Measurements from ENCODE around the gene SPON1.

Gene SPON1

GRCh38 chr11:14036469-14036868 is 73.9 kb downstream of the SPON1 start:
- Histone ChIP-seq H3K27ac (ENCODE audit: low read length) (no peak overlapping the region), H3K9me3 (ENCODE audit: control insufficient read depth in 2 of 2, low read length in 2 of 2) (no peaks in the 10 kb centered on the region), H3K9ac (ENCODE audit: low read length in 2 of 2) (no peak overlapping the region), H3K36me3 (ENCODE audit: control insufficient read depth in 2 of 2, insufficient read depth in 2 of 2, low read length in 2 of 2) (no peaks in the 10 kb centered on the region), H3K4me1 (ENCODE audit: control insufficient read depth, insufficient read depth, low read length) (peaks cover 6% of the 10 kb centered on the region), H3K4me3 (ENCODE audit: low read length in 2 of 2) (no peak overlapping the region), H3K27me3 (ENCODE audit: control insufficient read depth in 1 of 2, insufficient read depth in 2 of 2, low read length in 2 of 2) (no peaks in the 10 kb centered on the region)

DNA sequence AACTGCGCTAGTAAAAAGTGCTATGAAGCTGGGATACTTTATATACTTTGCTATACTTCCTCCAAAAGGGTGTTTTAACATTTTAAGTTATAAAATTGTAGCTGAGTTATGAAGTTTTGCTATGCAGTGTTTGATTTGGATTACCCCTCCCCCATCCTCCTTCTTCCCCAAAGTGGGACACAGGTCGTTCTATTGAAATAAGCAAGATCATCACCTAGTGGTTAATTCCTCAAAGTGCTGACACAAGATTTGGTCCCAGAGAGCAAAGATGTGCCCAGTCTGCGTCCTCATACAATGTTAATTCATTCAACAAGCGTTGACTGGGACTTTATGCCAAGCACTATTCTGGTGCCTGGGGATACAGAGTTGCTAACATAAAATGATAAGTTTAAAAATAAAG is 78.5 kb downstream of the SPON1 start:
- Histone ChIP-seq H3K27ac (ENCODE audit: low read length) (no peak overlapping the region), H3K9ac (ENCODE audit: low read length in 2 of 2) (no peak overlapping the region), H3K9me3 (ENCODE audit: control insufficient read depth in 2 of 2, low read length in 2 of 2) (no peaks in the 10 kb centered on the region), H3K36me3 (ENCODE audit: control insufficient read depth in 2 of 2, insufficient read depth in 2 of 2, low read length in 2 of 2) (no peaks in the 10 kb centered on the region), H3K4me3 (ENCODE audit: low read length in 2 of 2) (no peak overlapping the region), H3K27me3 (ENCODE audit: control insufficient read depth in 1 of 2, insufficient read depth in 2 of 2, low read length in 2 of 2) (no peaks in the 10 kb centered on the region), H3K4me1 (ENCODE audit: control insufficient read depth, insufficient read depth, low read length) (peaks cover 6% of the 10 kb centered on the region)

GRCh38 chr11:14041565-14041964 is 79.0 kb downstream of the SPON1 start:
- Histone ChIP-seq H3K27ac (ENCODE audit: low read length) (no peak overlapping the region), H3K4me1 (ENCODE audit: control insufficient read depth, insufficient read depth, low read length) (peaks cover 6% of the 10 kb centered on the region), H3K9ac (ENCODE audit: low read length in 2 of 2) (no peak overlapping the region), H3K36me3 (ENCODE audit: control insufficient read depth in 2 of 2, insufficient read depth in 2 of 2, low read length in 2 of 2) (no peaks in the 10 kb centered on the region), H3K9me3 (ENCODE audit: control insufficient read depth in 2 of 2, low read length in 2 of 2) (no peaks in the 10 kb centered on the region), H3K4me3 (ENCODE audit: low read length in 2 of 2) (no peak overlapping the region), H3K27me3 (ENCODE audit: control insufficient read depth in 1 of 2, insufficient read depth in 2 of 2, low read length in 2 of 2) (no peaks in the 10 kb centered on the region)

DNA sequence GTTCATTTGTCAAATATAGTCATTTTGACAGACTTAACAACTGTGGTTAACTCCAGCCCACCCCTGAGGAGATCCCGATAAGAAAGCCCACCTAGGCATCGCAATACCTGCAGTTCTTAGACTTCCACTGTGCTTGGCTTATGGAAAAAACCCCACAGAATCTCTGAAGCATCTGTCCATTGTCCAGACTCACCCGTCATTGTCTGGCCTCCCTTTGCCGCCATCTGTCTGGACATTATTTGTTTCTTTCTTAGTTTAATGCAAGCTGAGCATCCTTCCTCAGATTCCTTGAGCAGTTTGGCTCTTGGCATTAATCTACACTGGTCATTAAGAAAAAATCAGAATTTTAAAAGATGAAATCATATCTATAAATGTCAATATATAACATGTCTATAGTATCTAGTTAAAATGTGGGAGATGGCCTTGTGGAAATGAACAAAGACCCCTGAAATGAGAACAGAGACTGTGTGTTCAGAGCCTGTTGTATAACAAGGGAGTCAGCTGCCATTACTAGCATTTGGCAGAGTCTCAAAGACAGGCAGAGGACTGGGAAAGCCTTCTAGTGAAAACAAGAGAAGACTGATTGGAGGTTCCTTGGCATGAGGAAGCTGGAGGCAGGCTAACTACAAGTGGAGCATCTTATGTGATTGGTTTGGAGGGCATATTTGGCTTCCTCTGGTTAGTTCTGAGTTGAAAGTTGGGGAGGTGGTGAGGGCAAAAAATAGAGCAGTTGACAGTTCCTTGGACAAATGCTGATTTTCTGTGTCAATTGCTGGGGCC is 80.4 kb downstream of the SPON1 start:
- Histone ChIP-seq H3K27ac (ENCODE audit: low read length) (peak overlapping the region; percentile 50), H3K4me1 (ENCODE audit: control insufficient read depth, insufficient read depth, low read length) (peaks cover 6% of the 10 kb centered on the region), H3K9ac (ENCODE audit: low read length in 2 of 2) (no peak overlapping the region), H3K4me3 (ENCODE audit: low read length in 2 of 2) (no peak overlapping the region), H3K36me3 (ENCODE audit: control insufficient read depth in 2 of 2, insufficient read depth in 2 of 2, low read length in 2 of 2) (no peaks in the 10 kb centered on the region), H3K27me3 (ENCODE audit: control insufficient read depth in 1 of 2, insufficient read depth in 2 of 2, low read length in 2 of 2) (no peaks in the 10 kb centered on the region), H3K9me3 (ENCODE audit: control insufficient read depth in 2 of 2, low read length in 2 of 2) (no peaks in the 10 kb centered on the region)

- H3K4me1 ChIP-seq (ENCODE audit: control insufficient read depth, insufficient read depth, low read length), result peaks cover 13% of the 10 kb centered on the region
- H3K36me3 ChIP-seq (ENCODE audit: control insufficient read depth in 2 of 2, insufficient read depth in 2 of 2, low read length in 2 of 2), result no peaks in the 10 kb centered on the region
- no peak overlapping the region for H3K4me3 ChIP-seq (ENCODE audit: low read length in 2 of 2)
- no peak overlapping the region for H3K9ac ChIP-seq (ENCODE audit: low read length in 2 of 2)
- no peaks in the 10 kb centered on the region for H3K27me3 ChIP-seq (ENCODE audit: control insufficient read depth in 1 of 2, insufficient read depth in 2 of 2, low read length in 2 of 2)
- no peaks in the 10 kb centered on the region for H3K9me3 ChIP-seq (ENCODE audit: control insufficient read depth in 2 of 2, low read length in 2 of 2)
- no peak overlapping the region for H3K27ac ChIP-seq (ENCODE audit: low read length)
Observed at GRCh38 chr11:14044916-14045315, 82.4 kb downstream of the SPON1 start.

GRCh38 chr11:14045417-14045816 is 82.9 kb downstream of the SPON1 start:
- Histone ChIP-seq H3K9me3 (ENCODE audit: control insufficient read depth in 2 of 2, low read length in 2 of 2) (no peaks in the 10 kb centered on the region), H3K9ac (ENCODE audit: low read length in 2 of 2) (no peak overlapping the region), H3K27ac (ENCODE audit: low read length) (no peak overlapping the region), H3K27me3 (ENCODE audit: control insufficient read depth in 1 of 2, insufficient read depth in 2 of 2, low read length in 2 of 2) (no peaks in the 10 kb centered on the region), H3K4me3 (ENCODE audit: low read length in 2 of 2) (no peak overlapping the region), H3K36me3 (ENCODE audit: control insufficient read depth in 2 of 2, insufficient read depth in 2 of 2, low read length in 2 of 2) (no peaks in the 10 kb centered on the region), H3K4me1 (ENCODE audit: control insufficient read depth, insufficient read depth, low read length) (peaks cover 13% of the 10 kb centered on the region)

DNA sequence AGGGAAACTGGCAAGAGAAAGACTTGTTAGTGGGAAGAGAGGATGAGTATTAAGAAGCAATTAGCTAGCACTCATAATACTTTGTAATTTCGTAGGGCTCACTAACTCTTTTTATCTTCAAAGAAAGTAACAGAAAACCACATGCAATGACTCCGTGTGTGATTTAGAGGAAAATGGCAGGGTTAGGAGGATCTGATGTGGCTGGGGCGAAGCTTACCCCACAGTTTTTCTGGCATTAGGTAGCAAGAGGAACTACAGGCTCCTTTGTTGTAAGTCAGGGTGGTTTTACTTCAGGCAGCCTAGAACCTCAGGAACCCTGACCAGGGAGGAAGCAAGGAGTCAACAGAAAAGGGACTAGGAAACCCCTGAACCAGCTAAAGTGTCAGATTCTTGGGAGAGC is 89.7 kb downstream of the SPON1 start:
- no peaks in the 10 kb centered on the region for H3K9me3 ChIP-seq (ENCODE audit: control insufficient read depth in 2 of 2, low read length in 2 of 2)
- H3K27me3 ChIP-seq (ENCODE audit: control insufficient read depth in 1 of 2, insufficient read depth in 2 of 2, low read length in 2 of 2), result no peaks in the 10 kb centered on the region

DNA sequence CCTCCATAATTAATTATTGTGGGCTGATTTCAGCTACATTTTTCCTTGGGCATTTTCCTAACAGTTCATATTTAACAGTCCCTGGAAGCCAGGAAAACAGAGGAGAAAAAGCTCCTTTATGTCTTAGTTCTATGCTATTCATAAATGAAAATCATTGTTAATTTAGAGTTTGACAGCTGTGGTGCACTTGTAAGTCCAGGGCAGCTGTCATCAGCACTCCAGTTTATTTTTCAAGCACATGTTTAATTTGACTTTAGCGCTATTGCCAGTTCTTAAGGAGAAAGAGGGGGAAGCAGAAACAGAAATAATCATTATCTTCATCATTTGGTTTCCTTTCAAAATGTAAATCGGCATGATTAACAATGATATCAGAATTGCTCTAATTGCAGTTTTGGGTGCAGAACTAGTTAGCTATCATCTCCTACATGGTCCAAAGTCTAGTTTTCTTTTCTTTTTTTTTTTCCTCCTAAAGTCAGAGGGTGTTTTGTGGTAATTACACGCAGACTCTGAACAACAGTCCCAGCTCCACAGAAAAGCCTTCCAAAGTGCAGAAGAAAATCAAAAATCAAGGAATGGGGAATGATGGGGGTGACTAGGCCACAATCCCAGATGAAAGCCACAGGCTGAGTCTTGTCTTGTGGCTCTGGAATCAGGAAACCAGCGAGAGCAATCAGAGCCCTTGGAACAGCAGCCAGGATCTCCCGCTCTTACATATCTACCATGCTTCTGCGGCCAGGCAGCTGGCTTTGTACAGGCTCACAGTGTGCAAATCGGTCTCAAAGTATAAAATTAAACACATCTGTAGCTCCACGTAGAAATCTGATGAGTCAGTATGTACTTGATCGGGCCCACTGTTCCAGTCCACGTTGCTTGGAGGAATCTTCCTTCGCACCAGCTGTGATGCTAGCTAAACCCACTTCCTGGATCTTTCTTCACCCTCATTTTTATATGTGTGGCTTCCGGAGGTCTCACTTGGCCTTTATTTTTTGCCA is 91.9 kb downstream of the SPON1 start:
- peaks cover 0 to 4% of the 10 kb centered on the region in 2 donors for H3K36me3 ChIP-seq (ENCODE audit: control insufficient read depth in 2 of 2, insufficient read depth in 2 of 2, low read length in 2 of 2)
- H3K27ac ChIP-seq (ENCODE audit: low read length), result no peak overlapping the region
- H3K4me3 ChIP-seq (ENCODE audit: low read length in 2 of 2), result no peak overlapping the region
- H3K9me3 ChIP-seq (ENCODE audit: control insufficient read depth in 2 of 2, low read length in 2 of 2), result no peaks in the 10 kb centered on the region
- no peak overlapping the region for H3K9ac ChIP-seq (ENCODE audit: low read length in 2 of 2)
- no peaks in the 10 kb centered on the region for H3K27me3 ChIP-seq (ENCODE audit: control insufficient read depth in 1 of 2, insufficient read depth in 2 of 2, low read length in 2 of 2)
- peaks cover 20% of the 10 kb centered on the region for H3K4me1 ChIP-seq (ENCODE audit: control insufficient read depth, insufficient read depth, low read length)

More for the DNA sequence above, 89.7 kb downstream of the SPON1 start:
- no peak overlapping the region for H3K9ac ChIP-seq (ENCODE audit: low read length in 2 of 2)
- H3K27ac ChIP-seq (ENCODE audit: low read length), result no peak overlapping the region
- peaks cover 0 to 4% of the 10 kb centered on the region in 2 donors for H3K36me3 ChIP-seq (ENCODE audit: control insufficient read depth in 2 of 2, insufficient read depth in 2 of 2, low read length in 2 of 2)
- no peak overlapping the region for H3K4me3 ChIP-seq (ENCODE audit: low read length in 2 of 2)
- H3K4me1 ChIP-seq (ENCODE audit: control insufficient read depth, insufficient read depth, low read length), result peaks cover 17% of the 10 kb centered on the region

- Histone ChIP-seq H3K27ac (ENCODE audit: low read length) (no peak overlapping the region), H3K27me3 (ENCODE audit: control insufficient read depth in 1 of 2, insufficient read depth in 2 of 2, low read length in 2 of 2) (no peaks in the 10 kb centered on the region), H3K4me3 (ENCODE audit: low read length in 2 of 2) (no peak overlapping the region), H3K9ac (ENCODE audit: low read length in 2 of 2) (no peak overlapping the region), H3K4me1 (ENCODE audit: control insufficient read depth, insufficient read depth, low read length) (peaks cover 26% of the 10 kb centered on the region), H3K36me3 (ENCODE audit: control insufficient read depth in 2 of 2, insufficient read depth in 2 of 2, low read length in 2 of 2) (peaks cover 0 to 4% of the 10 kb centered on the region in 2 donors), H3K9me3 (ENCODE audit: control insufficient read depth in 2 of 2, low read length in 2 of 2) (no peaks in the 10 kb centered on the region)
Observed at GRCh38 chr11:14055936-14056335, 93.4 kb downstream of the SPON1 start.

GRCh38 chr11:14058061-14058460 is 95.5 kb downstream of the SPON1 start:
- Histone ChIP-seq H3K27me3 (ENCODE audit: control insufficient read depth in 1 of 2, insufficient read depth in 2 of 2, low read length in 2 of 2) (no peaks in the 10 kb centered on the region), H3K36me3 (ENCODE audit: control insufficient read depth in 2 of 2, insufficient read depth in 2 of 2, low read length in 2 of 2) (peaks cover 0 to 3% of the 10 kb centered on the region in 2 donors), H3K4me3 (ENCODE audit: low read length in 2 of 2) (no peak overlapping the region), H3K27ac (ENCODE audit: low read length) (no peak overlapping the region), H3K9ac (ENCODE audit: low read length in 2 of 2) (no peak overlapping the region), H3K9me3 (ENCODE audit: control insufficient read depth in 2 of 2, low read length in 2 of 2) (no peaks in the 10 kb centered on the region), H3K4me1 (ENCODE audit: control insufficient read depth, insufficient read depth, low read length) (peaks cover 26% of the 10 kb centered on the region)
